ENCODE data around the gene DNAH5. TPM values are rescaled to one million over a fixed set of nuclear protein-coding genes. Genes with fewer than 3 reads are reported as not detected.
A peak's percentile ranks its signal among the peaks of the same experiment; 100 is the strongest.

The DNAH5 gene
- total and polyA plus RNA-seq, 7 experiments from 2014 or later = not detected

DNA sequence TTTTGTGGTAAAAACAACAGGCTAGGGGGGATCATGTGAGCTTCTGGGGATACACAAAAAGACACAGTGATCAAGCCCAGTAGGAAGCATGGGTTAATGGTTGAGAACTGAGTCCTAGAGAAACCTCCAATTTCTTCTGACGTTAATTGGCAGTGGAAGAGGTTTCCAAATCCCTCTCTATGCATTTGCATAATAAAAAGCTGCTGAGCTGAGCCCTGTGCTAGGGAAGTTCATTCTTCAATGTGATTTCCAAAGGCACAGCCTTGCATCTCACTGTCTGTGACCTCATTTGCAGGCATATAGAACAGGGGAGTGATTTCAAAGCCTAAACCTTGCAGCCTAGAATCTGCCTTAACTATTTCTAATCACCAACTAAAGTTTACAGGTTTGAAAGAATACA is 812 bp downstream of the DNAH5 start:
- no peak overlapping the region for H3K27ac ChIP-seq (ENCODE audit: low read depth, low read length)
- ATAC-seq (no peak), DNase-seq (no peak)
- Mint-ChIP-seq H3K4me1 (no peaks in the 10 kb centered on the region), H3K4me3 (no peak overlapping the region), H3K9me3 (peaks cover 0 to 11% (median 0%) of the 10 kb centered on the region in 11 donors), H3K27me3 (peaks cover 0 to 7% (median 5%) of the 10 kb centered on the region in 5 donors), H3K36me3 (no peaks in the 10 kb centered on the region), H3K27ac (peak overlapping the region in 1 of 9 donors; percentile 5)
- no peaks in the 10 kb centered on the region for H3K27me3 ChIP-seq (ENCODE audit: control insufficient read depth in 2 of 2, insufficient read depth in 2 of 2, low read length in 2 of 2)
- intact Hi-C loops (cut with micrococcal nuclease) = no loop called here
- H3K4me3 ChIP-seq (ENCODE audit: low read length) = no peak overlapping the region
- H3K36me3 ChIP-seq (ENCODE audit: control insufficient read depth in 2 of 3, insufficient read depth in 3 of 3, low read length in 3 of 3) = no peaks in the 10 kb centered on the region
- POLR2A ChIA-PET = no interaction called here
- H3K4me1 ChIP-seq (ENCODE audit: control insufficient read depth in 2 of 2, insufficient read depth in 2 of 2, low read length in 2 of 2) = no peaks in the 10 kb centered on the region
- no peaks in the 10 kb centered on the region for H3K9me3 ChIP-seq (ENCODE audit: control insufficient read depth in 2 of 3, low read length in 3 of 3)
- CTCF ChIA-PET = no interaction called here

DNA sequence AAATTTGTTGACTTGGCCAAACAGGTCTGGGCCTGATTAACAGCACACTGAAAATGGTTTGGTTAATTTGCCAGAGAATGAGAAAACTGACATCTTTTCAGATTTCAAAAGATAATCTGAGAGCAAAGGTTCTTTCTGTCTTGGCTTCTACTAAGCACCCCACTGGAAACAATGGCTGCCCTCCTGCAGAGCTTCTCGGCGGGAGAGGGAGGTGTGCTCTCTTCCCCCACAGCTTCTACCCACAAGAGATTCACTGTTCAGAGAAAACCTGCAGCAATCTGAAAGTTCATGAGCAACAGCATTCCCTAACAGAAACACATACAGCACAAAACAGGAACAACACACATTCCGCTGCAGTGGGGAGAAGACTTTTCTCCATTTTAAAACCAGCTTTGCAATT is 3.0 kb downstream of the DNAH5 start:
- Histone ChIP-seq H3K27ac (ENCODE audit: low read depth, low read length) (no peak overlapping the region), H3K9me3 (ENCODE audit: control insufficient read depth in 2 of 3, low read length in 3 of 3) (no peaks in the 10 kb centered on the region), H3K4me1 (ENCODE audit: control insufficient read depth in 2 of 2, insufficient read depth in 2 of 2, low read length in 2 of 2) (no peaks in the 10 kb centered on the region), H3K4me3 (ENCODE audit: low read length) (no peak overlapping the region), H3K27me3 (ENCODE audit: control insufficient read depth in 2 of 2, insufficient read depth in 2 of 2, low read length in 2 of 2) (no peaks in the 10 kb centered on the region), H3K36me3 (ENCODE audit: control insufficient read depth in 2 of 3, insufficient read depth in 3 of 3, low read length in 3 of 3) (no peaks in the 10 kb centered on the region)
- H3K4me1 Mint-ChIP-seq = no peaks in the 10 kb centered on the region
- POLR2A ChIA-PET = no interaction called here
- CTCF ChIA-PET = interaction anchor here (0.8 kb wide), 1 partner anchor 15 kb away, joined by 3 read pairs; no protein-coding TSS in a partner anchor
- no peaks in the 10 kb centered on the region for H3K36me3 Mint-ChIP-seq
- ATAC-seq (no peak), DNase-seq (no peak)
- H3K27me3 Mint-ChIP-seq = peaks cover 0 to 7% (median 5%) of the 10 kb centered on the region in 5 donors
- peaks cover 0 to 11% (median 0%) of the 10 kb centered on the region in 11 donors for H3K9me3 Mint-ChIP-seq
- no peak overlapping the region for H3K4me3 Mint-ChIP-seq
- intact Hi-C loops (cut with micrococcal nuclease) = no loop called here
- no peak overlapping the region for H3K27ac Mint-ChIP-seq

DNA sequence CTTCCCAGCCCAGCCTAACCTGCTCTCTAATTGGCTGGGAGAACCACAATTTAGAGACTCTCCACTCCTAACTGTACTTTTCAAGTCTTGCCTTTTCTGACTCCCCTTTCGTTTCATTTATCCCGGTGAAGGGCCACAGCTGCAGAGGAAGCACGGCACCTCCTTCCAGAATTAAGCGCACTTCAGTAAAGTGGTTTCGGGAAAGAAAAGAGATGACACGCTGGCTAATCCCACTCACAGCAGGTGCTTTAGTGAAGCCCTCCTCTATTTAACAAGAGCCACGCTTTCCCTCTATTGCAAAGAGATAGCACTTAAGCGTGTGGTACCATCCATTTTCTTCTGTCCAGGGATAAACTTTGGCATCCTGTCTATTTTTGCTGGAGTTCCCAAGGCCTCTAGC is 4.8 kb downstream of the DNAH5 start:
- no peaks in the 10 kb centered on the region for H3K36me3 ChIP-seq (ENCODE audit: control insufficient read depth in 2 of 3, insufficient read depth in 3 of 3, low read length in 3 of 3)
- Mint-ChIP-seq H3K9me3 (peaks cover 0 to 11% (median 2%) of the 10 kb centered on the region in 11 donors), H3K4me1 (no peaks in the 10 kb centered on the region), H3K36me3 (no peaks in the 10 kb centered on the region), H3K27me3 (peaks cover 0 to 7% (median 5%) of the 10 kb centered on the region in 5 donors), H3K27ac (no peak overlapping the region), H3K4me3 (no peak overlapping the region)
- no peaks in the 10 kb centered on the region for H3K4me1 ChIP-seq (ENCODE audit: control insufficient read depth in 2 of 2, insufficient read depth in 2 of 2, low read length in 2 of 2)
- ChIA-PET POLR2A (no interaction called here), CTCF (no interaction called here)
- intact Hi-C loops (cut with micrococcal nuclease) = no loop called here
- H3K27me3 ChIP-seq (ENCODE audit: control insufficient read depth in 2 of 2, insufficient read depth in 2 of 2, low read length in 2 of 2) = no peaks in the 10 kb centered on the region
- H3K27ac ChIP-seq (ENCODE audit: low read depth, low read length) = no peak overlapping the region
- DNase-seq (no peak), ATAC-seq (no peak)
- H3K9me3 ChIP-seq (ENCODE audit: control insufficient read depth in 2 of 3, low read length in 3 of 3) = no peaks in the 10 kb centered on the region
- H3K4me3 ChIP-seq (ENCODE audit: low read length) = no peak overlapping the region

DNA sequence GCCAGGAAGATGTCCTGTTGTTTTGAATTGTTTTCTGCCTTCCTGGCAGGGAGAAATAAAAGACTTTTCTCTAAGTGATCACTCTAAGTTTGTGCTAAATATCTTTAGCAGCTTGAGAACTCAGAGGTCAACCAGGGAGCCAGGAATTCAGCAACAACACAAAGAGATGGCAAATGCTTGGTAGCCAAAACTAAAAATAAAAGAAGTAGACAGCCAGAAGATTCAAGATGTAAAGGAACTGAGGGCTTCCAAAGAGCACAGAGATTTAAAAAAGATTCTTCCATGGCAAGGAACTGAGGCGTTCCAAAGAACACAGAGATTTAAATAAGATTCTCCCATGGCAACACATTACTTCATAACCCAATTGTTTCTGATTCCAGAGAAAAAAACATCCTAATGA is 9.6 kb downstream of the DNAH5 start:
- H3K27ac Mint-ChIP-seq = no peak overlapping the region
- H3K9me3 Mint-ChIP-seq = peaks cover under 1 to 29% (median 9%) of the 10 kb centered on the region in 11 donors
- no peak overlapping the region for H3K4me3 ChIP-seq (ENCODE audit: low read length)
- H3K27me3 ChIP-seq (ENCODE audit: control insufficient read depth in 2 of 2, insufficient read depth in 2 of 2, low read length in 2 of 2) = no peaks in the 10 kb centered on the region
- H3K4me1 Mint-ChIP-seq = no peaks in the 10 kb centered on the region
- ChIA-PET CTCF (no interaction called here), POLR2A (no interaction called here)
- no peak overlapping the region for H3K4me3 Mint-ChIP-seq
- H3K27me3 Mint-ChIP-seq = peaks cover 0 to 6% (median 4%) of the 10 kb centered on the region in 5 donors
- H3K36me3 ChIP-seq (ENCODE audit: control insufficient read depth in 2 of 3, insufficient read depth in 3 of 3, low read length in 3 of 3) = no peaks in the 10 kb centered on the region
- no peak for ATAC-seq
- intact Hi-C loops (cut with micrococcal nuclease) = no loop called here
- H3K36me3 Mint-ChIP-seq = peaks cover 0 to 3% (median 0%) of the 10 kb centered on the region in 5 donors
- no peak for DNase-seq
- H3K9me3 ChIP-seq (ENCODE audit: control insufficient read depth in 2 of 3, low read length in 3 of 3) = no peaks in the 10 kb centered on the region
- H3K4me1 ChIP-seq (ENCODE audit: control insufficient read depth in 2 of 2, insufficient read depth in 2 of 2, low read length in 2 of 2) = no peaks in the 10 kb centered on the region
- H3K27ac ChIP-seq (ENCODE audit: low read depth, low read length) = no peak overlapping the region

DNA sequence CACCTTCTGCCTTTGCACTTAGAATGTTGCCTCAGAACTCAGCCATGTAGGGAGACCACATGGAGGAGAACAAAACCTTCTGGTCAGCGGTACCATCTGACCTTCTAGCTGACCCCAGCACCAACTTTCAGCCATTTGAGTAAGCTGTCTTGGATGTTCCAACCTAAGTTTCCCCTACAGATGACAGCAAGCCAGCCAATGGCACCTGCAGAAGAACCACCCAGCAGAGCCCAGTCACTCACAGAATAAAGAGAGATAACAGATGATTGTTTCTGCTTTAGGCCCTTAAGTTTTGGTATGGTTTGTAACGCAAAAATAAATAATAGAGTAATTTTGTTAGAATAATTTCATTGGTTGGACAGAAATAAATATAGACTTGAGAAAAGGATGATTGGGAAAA is 10.4 kb downstream of the DNAH5 start:
- Mint-ChIP-seq H3K36me3 (peaks cover 0 to 3% (median 0%) of the 10 kb centered on the region in 5 donors), H3K27ac (no peak overlapping the region), H3K4me1 (no peaks in the 10 kb centered on the region), H3K4me3 (no peak overlapping the region), H3K9me3 (peaks cover 2 to 29% (median 8%) of the 10 kb centered on the region in 11 donors), H3K27me3 (peaks cover 0 to 4% (median 0%) of the 10 kb centered on the region in 5 donors)
- H3K36me3 ChIP-seq (ENCODE audit: control insufficient read depth in 2 of 3, insufficient read depth in 3 of 3, low read length in 3 of 3) = no peaks in the 10 kb centered on the region
- CTCF ChIA-PET = no interaction called here
- intact Hi-C loops (cut with micrococcal nuclease) = no loop called here
- no peaks in the 10 kb centered on the region for H3K27me3 ChIP-seq (ENCODE audit: control insufficient read depth in 2 of 2, insufficient read depth in 2 of 2, low read length in 2 of 2)
- H3K27ac ChIP-seq (ENCODE audit: low read depth, low read length) = no peak overlapping the region
- ATAC-seq (no peak), DNase-seq (no peak)
- no peaks in the 10 kb centered on the region for H3K9me3 ChIP-seq (ENCODE audit: control insufficient read depth in 2 of 3, low read length in 3 of 3)
- POLR2A ChIA-PET = no interaction called here
- no peak overlapping the region for H3K4me3 ChIP-seq (ENCODE audit: low read length)
- no peaks in the 10 kb centered on the region for H3K4me1 ChIP-seq (ENCODE audit: control insufficient read depth in 2 of 2, insufficient read depth in 2 of 2, low read length in 2 of 2)

DNA sequence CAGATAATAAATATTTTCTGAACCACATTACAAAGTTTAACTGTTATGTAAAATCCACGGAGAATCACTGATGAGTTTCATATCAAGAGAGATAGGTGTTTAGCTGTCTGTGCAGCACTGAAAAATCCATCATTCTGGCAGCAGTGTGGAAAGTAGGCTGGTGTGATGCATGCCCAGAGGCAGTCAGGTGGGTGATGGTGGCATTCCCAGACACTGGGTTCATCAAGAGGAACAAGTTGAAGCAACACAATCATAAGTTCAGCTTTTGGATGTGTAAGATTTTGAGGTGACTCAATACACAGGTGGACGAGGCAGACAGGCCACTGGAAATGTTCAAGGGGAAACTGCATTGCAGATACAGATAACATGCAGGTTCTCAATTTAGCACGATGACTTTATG is 11.9 kb downstream of the DNAH5 start:
- POLR2A ChIA-PET = no interaction called here
- no peaks in the 10 kb centered on the region for H3K4me1 ChIP-seq (ENCODE audit: control insufficient read depth in 2 of 2, insufficient read depth in 2 of 2, low read length in 2 of 2)
- ATAC-seq = no peak
- no peak overlapping the region for H3K4me3 Mint-ChIP-seq
- peaks cover 2 to 29% (median 8%) of the 10 kb centered on the region in 11 donors for H3K9me3 Mint-ChIP-seq
- intact Hi-C loops (cut with micrococcal nuclease) = no loop called here
- no peaks in the 10 kb centered on the region for H3K27me3 Mint-ChIP-seq
- CTCF ChIA-PET = no interaction called here
- no peaks in the 10 kb centered on the region for H3K4me1 Mint-ChIP-seq
- no peaks in the 10 kb centered on the region for H3K9me3 ChIP-seq (ENCODE audit: control insufficient read depth in 2 of 3, low read length in 3 of 3)
- peaks cover 0 to 3% (median 0%) of the 10 kb centered on the region in 5 donors for H3K36me3 Mint-ChIP-seq
- no peak overlapping the region for H3K27ac Mint-ChIP-seq
- H3K27ac ChIP-seq (ENCODE audit: low read depth, low read length) = no peak overlapping the region
- no peaks in the 10 kb centered on the region for H3K36me3 ChIP-seq (ENCODE audit: control insufficient read depth in 2 of 3, insufficient read depth in 3 of 3, low read length in 3 of 3)
- DNase-seq = no peak
- no peaks in the 10 kb centered on the region for H3K27me3 ChIP-seq (ENCODE audit: control insufficient read depth in 2 of 2, insufficient read depth in 2 of 2, low read length in 2 of 2)
- no peak overlapping the region for H3K4me3 ChIP-seq (ENCODE audit: low read length)

DNA sequence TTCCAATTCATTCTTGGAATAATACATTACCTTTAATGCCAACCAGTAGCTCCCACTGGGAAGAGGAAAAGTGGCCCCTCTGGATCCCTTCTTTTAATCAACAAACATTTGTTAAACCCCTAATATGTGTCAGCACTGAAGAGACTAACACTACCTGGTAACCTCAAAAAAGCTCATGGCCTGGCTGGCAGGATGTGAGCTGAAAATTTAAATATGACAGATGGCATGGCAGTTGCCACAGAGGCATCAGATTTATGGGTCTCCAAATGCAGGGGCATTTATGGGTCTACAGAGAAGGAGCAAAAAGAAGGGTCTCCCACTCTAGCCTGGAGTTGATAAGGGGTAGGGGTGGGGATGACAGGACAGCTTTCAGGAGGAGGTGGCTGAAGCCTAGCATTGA is 12.5 kb downstream of the DNAH5 start:
- Histone ChIP-seq H3K27ac (ENCODE audit: low read depth, low read length) (no peak overlapping the region), H3K4me1 (ENCODE audit: control insufficient read depth in 2 of 2, insufficient read depth in 2 of 2, low read length in 2 of 2) (no peaks in the 10 kb centered on the region), H3K36me3 (ENCODE audit: control insufficient read depth in 2 of 3, insufficient read depth in 3 of 3, low read length in 3 of 3) (no peaks in the 10 kb centered on the region), H3K4me3 (ENCODE audit: low read length) (no peak overlapping the region), H3K9me3 (ENCODE audit: control insufficient read depth in 2 of 3, low read length in 3 of 3) (no peaks in the 10 kb centered on the region), H3K27me3 (ENCODE audit: control insufficient read depth in 2 of 2, insufficient read depth in 2 of 2, low read length in 2 of 2) (no peaks in the 10 kb centered on the region)
- Mint-ChIP-seq H3K9me3 (peaks cover 2 to 29% (median 8%) of the 10 kb centered on the region in 11 donors), H3K4me1 (no peaks in the 10 kb centered on the region), H3K27me3 (no peaks in the 10 kb centered on the region), H3K36me3 (peaks cover 0 to 3% (median 0%) of the 10 kb centered on the region in 5 donors), H3K4me3 (no peak overlapping the region), H3K27ac (no peak overlapping the region)
- ChIA-PET CTCF (no interaction called here), POLR2A (no interaction called here)
- DNase-seq = no peak
- intact Hi-C loops (cut with micrococcal nuclease) = no loop called here
- no peak for ATAC-seq

Measured in naive thymus-derived CD4-positive, alpha-beta T cell (primary cell).